HUES6 (cell line): Measurements from ENCODE around the gene SETD3.

Experiments
- H3K27ac ChIP-seq: 2 replicates; pipeline ENCODE4 v1.7.0; 2013; ENCODE audit warnings: low read depth, mild to moderate bottlenecking, low read length, inconsistent platforms
- H3K27me3 ChIP-seq: 2 replicates; pipeline ENCODE4 v1.6.1; 2013; ENCODE audit warnings: low read length; ENCODE audit not compliant: control insufficient read depth, insufficient read depth
- H3K36me3 ChIP-seq: 2 replicates; pipeline ENCODE4 v1.6.1; 2013; ENCODE audit warnings: low read length; ENCODE audit not compliant: control insufficient read depth, insufficient read depth
- H3K4me1 ChIP-seq: 2 replicates; pipeline ENCODE4 v1.6.1; 2013; ENCODE audit warnings: low read length; ENCODE audit not compliant: control insufficient read depth, insufficient read depth
- H3K4me3 ChIP-seq: 2 replicates; pipeline ENCODE4 v1.5.1; 2013; ENCODE audit warnings: low read depth, low read length
- H3K9ac ChIP-seq: one replicate; pipeline ENCODE4 v1.6.1; 2013; ENCODE audit warnings: mild to moderate bottlenecking, low read length
- H3K9me3 ChIP-seq: 2 replicates; pipeline ENCODE4 v1.6.1; 2013; ENCODE audit warnings: low read depth, low read length; ENCODE audit not compliant: control insufficient read depth, insufficient read depth

Gene SETD3

DNA sequence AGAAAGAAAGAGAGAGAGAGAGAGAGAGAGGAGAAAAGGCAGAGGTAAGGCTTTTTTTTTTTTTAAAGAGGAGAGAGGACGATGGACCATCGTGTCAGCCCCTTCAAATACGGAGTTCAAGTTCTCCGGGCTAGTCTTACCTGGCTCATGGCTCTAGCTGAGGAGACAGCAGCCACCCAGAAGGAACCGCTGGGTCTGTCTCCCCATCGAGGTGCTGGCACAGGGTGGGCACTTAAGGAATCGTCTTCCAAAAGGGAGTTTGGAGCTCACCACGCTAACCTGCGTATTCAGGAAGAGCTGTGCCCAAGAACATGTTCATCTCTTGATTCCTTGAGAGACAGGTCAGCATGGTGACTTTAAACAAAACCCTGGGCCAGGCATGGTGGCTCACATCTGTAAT is 102.7 kb downstream of the SETD3 start:
- no peak overlapping the region for H3K27ac ChIP-seq
- H3K4me1 ChIP-seq: peaks cover 12% of the 10 kb centered on the region; the same call in 1 of the 2 replicates
- no peak overlapping the region for H3K9ac ChIP-seq
- no peaks in the 10 kb centered on the region for H3K36me3 ChIP-seq
- no peaks in the 10 kb centered on the region for H3K9me3 ChIP-seq
- H3K4me3 ChIP-seq: no peak overlapping the region
- no peaks in the 10 kb centered on the region for H3K27me3 ChIP-seq

DNA sequence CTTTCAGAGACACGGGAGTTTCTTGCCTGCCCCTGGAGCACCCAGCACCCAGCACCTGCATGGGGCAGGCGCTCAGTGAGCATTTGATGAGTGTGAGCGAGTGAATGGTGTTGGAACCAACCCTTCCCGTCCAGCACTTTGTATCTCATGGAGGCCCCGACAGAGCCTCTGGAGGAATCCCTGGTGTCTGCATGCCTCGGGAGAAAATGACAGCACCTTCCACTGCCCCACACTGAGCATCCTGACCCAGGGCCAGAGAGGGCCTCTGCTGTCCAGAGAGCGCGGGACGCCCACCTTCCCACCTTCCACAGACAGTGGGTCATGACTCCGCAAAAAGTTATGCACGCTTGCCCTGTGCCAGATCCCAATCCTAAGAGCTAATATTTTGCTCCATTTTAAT is 105.7 kb downstream of the SETD3 start:
- peaks cover 5% of the 10 kb centered on the region; the same call in 1 of the 2 replicates for H3K4me1 ChIP-seq
- no peaks in the 10 kb centered on the region for H3K9me3 ChIP-seq
- no peak overlapping the region for H3K27ac ChIP-seq
- no peaks in the 10 kb centered on the region for H3K27me3 ChIP-seq
- H3K9ac ChIP-seq: no peak overlapping the region
- no peak overlapping the region for H3K4me3 ChIP-seq
- H3K36me3 ChIP-seq: no peaks in the 10 kb centered on the region

DNA sequence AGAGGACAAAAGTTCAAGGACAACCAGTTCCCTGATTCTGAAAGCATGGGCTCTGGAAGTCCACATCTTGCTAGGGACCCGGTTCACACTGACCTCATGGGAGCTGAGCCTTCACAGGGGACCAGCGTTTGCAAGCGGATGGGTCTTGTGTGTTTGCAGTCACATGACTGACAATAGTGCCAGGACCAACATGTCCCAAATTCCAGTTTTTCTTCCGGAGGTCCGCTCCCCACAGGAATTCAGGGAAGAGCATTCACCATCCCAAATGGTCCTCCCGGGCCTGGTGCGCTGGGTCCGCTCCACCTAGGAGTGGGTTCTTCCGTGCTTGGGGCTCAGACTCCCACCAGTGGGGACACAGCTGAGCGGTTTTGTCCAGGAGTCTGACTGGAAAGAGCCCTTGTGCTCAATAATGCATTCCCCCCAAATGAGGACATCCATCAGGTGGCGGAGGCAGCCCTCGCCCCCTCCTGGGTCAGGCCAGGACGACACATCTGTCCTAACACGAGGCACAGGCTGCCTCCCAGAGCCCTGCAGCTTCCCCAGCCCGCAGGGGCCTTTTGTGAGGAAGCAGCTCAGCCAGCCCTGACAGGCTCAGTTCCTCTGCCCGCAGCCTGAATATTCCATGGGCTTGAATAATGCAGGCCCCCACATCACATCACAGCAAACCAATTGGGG is 116.9 kb downstream of the SETD3 start:
- H3K4me3 ChIP-seq: no peak overlapping the region
- H3K36me3 ChIP-seq: no peaks in the 10 kb centered on the region
- H3K27ac ChIP-seq: no peak overlapping the region
- H3K9me3 ChIP-seq: no peaks in the 10 kb centered on the region
- H3K9ac ChIP-seq: no peak overlapping the region
- peaks cover 19% of the 10 kb centered on the region for H3K4me1 ChIP-seq
- no peaks in the 10 kb centered on the region for H3K27me3 ChIP-seq

DNA sequence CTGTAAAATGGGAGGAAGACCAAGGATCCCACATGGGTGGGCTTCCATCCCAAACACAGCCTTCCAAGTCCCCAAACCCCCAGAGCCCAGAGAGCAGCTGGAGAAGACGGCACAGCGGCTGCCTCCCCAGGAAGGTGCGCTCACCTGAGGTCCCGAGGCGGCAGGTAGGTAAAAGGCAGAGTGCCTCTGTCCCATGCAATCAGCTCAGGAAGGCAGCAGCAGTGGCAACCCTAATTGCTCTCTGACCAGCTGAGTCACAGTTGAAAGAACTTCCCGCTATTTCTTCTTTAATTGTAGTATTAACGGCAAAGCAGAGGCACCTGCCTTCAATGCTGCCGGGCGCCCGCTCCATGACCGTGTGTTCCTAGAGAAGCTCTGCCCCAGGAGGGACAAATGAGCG is 117.6 kb downstream of the SETD3 start:
- Histone ChIP-seq H3K9ac (no peak overlapping the region), H3K27me3 (no peaks in the 10 kb centered on the region), H3K4me3 (no peak overlapping the region), H3K9me3 (no peaks in the 10 kb centered on the region), H3K4me1 (peaks cover 19% of the 10 kb centered on the region), H3K36me3 (no peaks in the 10 kb centered on the region), H3K27ac (no peak overlapping the region)

DNA sequence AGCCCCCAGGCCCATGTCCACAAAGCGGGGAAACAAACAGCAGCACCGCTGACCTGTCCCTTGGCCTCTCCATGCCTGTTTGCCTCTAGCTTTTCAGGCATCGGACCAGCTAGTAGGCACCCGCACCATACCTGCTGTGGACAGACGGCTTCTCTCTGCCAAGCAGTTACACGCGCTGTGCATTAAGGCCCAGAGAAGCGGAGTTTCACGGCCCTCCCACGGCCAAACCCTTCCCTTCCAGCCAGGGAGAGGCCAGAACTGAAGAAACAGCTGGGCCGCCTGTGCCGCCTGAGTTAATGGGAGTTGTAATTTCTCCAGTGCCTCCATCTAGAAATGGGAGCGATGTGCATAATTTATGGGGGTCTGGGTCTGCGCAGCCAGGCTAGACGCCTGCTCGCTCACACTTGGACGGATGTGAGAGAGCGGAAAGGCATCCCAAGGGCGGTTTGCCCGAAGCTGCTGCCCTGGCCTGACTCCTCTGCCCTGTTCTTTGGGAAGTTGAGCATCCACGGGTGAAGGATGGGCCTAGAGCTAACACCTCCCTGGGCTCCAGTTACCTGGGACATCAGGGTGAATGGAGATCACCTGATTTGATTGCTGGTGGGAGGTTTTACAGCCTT is 119.0 kb downstream of the SETD3 start:
- Histone ChIP-seq H3K9me3 (no peaks in the 10 kb centered on the region), H3K27ac (no peak overlapping the region), H3K9ac (no peak overlapping the region), H3K27me3 (peaks cover 3% of the 10 kb centered on the region; the same call in 1 of the 2 replicates), H3K4me3 (no peak overlapping the region), H3K4me1 (peaks cover 19% of the 10 kb centered on the region), H3K36me3 (no peaks in the 10 kb centered on the region)

DNA sequence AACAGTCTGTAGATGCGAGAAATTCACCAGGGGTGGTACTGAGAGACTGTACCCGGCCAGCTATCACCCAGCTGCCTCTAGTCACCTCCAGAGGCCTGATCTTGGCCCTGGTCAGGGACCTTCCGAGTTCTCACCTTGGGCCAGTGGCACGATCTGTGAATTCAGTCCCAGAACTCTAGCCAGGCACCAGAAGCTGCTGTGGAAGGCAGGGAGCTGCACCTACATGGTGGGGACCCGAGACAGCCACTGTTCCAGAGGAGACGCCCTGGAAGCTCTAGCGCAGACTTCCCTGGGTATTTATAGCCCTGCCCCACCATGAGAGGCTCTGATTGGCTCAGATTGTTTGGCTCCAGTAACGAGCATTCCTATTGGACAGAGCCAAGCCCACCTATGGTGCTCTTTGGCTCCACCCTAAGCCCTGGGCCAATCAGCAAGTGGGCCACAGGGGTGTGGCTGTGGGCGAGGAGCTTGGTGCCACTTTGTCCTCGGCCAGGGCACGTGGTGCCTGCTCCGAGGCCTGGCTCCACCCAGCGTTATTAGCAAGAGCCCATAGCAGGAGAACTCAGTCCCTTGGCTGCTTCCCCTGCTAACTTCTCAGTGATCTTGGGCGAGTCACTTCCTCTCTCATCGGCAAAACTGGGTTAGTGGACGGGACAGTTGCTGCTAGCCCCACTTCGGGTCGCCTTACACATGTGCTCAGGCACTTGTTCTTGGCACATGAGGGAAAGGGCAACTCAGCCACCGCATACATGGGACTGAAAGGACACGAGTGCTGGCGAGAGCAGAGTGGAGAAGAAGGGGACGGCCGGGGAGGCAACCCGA is 119.7 kb downstream of the SETD3 start:
- Histone ChIP-seq H3K4me3 (no peak overlapping the region), H3K27me3 (peaks cover 3% of the 10 kb centered on the region; the same call in 1 of the 2 replicates), H3K9me3 (no peaks in the 10 kb centered on the region), H3K9ac (no peak overlapping the region), H3K36me3 (no peaks in the 10 kb centered on the region), H3K4me1 (peaks cover 19% of the 10 kb centered on the region), H3K27ac (no peak overlapping the region)

DNA sequence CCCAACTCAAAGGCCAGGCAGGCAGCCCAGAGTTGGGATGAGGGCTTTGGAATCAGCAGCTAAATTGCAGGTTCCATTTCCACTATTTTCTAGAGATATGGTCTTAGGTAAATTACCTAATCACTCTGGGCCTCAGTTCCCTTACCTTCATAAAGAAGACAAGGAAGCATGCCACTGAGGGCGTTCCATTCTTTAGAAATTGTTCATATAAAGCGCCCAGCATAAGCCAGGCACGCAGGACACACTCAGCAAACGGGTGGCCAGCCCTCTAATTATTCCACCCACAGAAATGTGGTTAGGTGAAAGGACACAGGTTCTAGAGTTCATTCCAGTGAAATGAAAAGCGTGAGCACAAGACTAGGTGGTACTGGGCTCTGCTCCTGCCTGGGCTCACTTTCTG is 120.8 kb downstream of the SETD3 start:
- peaks cover 3% of the 10 kb centered on the region; the same call in 1 of the 2 replicates for H3K27me3 ChIP-seq
- no peak overlapping the region for H3K4me3 ChIP-seq
- H3K9me3 ChIP-seq: no peaks in the 10 kb centered on the region
- no peak overlapping the region for H3K9ac ChIP-seq
- no peak overlapping the region for H3K27ac ChIP-seq
- peaks cover 19% of the 10 kb centered on the region for H3K4me1 ChIP-seq
- no peaks in the 10 kb centered on the region for H3K36me3 ChIP-seq

DNA sequence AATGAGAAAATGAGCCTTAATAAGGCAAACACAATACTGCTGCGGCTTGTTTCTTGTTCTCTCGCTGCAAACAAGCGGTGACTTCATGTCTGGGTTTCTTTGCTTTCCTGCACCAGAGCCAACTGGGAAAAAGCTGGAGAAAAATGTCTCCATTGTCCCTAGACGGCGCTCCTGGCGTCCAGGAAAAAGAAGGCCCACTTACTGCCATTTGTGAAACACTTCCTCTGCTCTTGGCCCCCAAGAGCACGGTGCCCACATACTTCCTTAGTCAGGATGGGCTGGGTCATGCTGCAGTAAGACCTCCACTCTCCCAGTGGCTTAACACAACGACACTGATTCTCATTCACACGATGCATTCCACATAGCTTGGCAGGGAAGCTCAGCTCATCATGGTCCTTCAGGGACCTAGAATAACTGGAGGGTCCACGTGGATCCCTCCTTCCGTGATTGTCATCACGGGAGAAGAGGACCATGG is 122.7 kb downstream of the SETD3 start:
- Histone ChIP-seq H3K9me3 (no peaks in the 10 kb centered on the region), H3K4me1 (peaks cover 11% of the 10 kb centered on the region; the same call in 1 of the 2 replicates), H3K27ac (no peak overlapping the region), H3K27me3 (peaks cover 3% of the 10 kb centered on the region; the same call in 1 of the 2 replicates), H3K4me3 (no peak overlapping the region), H3K9ac (no peak overlapping the region), H3K36me3 (no peaks in the 10 kb centered on the region)

DNA sequence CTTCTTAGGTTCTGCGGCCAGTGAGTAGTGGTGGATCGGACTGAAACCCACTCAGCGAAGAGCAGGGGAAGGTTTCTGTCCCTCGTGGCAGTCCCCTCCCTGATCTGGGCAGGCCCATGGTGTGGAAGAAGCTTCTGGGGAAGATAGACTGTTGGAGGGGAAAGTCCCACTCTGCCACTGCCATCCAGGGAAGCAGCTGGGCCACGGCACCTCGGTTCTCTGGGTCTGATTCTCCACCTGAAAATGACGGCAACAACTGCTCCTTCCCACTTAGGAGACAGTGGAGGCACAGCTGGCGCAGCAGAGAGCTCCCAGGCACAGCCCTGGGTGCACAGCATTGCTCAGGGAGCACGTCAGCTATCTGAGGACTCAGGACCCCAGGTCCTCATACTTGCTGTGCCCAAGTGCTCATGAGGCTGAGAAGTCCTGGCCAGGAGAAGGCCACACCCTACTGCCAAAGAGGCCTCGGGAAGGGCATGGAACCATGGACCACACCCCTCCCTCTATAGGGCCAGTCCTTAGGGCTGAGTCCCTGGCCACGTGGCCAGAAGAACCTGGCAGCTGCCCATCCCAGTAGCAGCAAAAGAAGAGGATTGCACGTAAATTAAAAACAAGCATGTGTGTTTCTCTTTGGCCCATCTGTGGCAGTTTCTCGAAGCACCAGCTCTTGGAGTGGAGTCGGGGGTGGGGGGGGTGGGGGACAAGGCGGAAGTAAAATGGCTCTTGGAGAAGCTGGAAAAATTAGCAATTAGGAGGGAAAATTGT is 123.3 kb downstream of the SETD3 start:
- Histone ChIP-seq H3K4me3 (no peak overlapping the region), H3K36me3 (no peaks in the 10 kb centered on the region), H3K27ac (no peak overlapping the region), H3K9me3 (no peaks in the 10 kb centered on the region), H3K9ac (no peak overlapping the region), H3K27me3 (peaks cover 3% of the 10 kb centered on the region; the same call in 1 of the 2 replicates), H3K4me1 (peaks cover 4% of the 10 kb centered on the region; the same call in 1 of the 2 replicates)

DNA sequence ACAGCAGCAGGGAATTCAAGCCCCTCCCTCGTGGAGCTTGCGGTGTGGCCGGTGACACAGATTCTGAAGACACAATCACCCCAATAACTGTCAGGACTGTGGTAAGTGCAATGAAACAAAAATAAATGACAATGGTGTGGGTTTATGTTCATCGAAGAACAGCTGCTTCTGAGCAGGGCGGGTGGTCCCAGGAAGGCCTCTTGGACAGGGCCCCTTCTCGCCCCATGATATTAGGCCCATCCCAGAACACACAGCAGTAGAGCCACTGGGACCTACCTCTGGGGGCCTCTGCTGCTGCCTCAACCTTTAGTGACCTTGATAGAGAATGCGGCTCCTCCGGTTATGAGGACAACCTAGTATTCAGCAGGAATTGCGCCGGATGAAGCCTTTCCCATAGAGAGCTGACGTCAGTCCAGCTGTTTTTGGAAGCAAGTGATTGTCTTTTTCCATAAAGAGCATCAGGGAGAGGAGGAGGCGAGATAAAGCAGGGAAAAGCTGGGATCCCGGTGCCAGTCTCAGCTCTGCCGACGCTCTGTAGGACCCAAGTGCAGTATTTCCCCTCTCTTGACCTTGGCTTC is 124.5 kb downstream of the SETD3 start:
- no peaks in the 10 kb centered on the region for H3K36me3 ChIP-seq
- no peak overlapping the region for H3K27ac ChIP-seq
- H3K27me3 ChIP-seq: peaks cover 3% of the 10 kb centered on the region; the same call in 1 of the 2 replicates
- H3K4me3 ChIP-seq: no peak overlapping the region
- H3K9ac ChIP-seq: no peak overlapping the region
- no peaks in the 10 kb centered on the region for H3K4me1 ChIP-seq
- H3K9me3 ChIP-seq: no peaks in the 10 kb centered on the region
